Measurements from ENCODE around the gene MAGEF1.

Gene MAGEF1, protein sequence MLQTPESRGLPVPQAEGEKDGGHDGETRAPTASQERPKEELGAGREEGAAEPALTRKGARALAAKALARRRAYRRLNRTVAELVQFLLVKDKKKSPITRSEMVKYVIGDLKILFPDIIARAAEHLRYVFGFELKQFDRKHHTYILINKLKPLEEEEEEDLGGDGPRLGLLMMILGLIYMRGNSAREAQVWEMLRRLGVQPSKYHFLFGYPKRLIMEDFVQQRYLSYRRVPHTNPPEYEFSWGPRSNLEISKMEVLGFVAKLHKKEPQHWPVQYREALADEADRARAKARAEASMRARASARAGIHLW

DNA sequence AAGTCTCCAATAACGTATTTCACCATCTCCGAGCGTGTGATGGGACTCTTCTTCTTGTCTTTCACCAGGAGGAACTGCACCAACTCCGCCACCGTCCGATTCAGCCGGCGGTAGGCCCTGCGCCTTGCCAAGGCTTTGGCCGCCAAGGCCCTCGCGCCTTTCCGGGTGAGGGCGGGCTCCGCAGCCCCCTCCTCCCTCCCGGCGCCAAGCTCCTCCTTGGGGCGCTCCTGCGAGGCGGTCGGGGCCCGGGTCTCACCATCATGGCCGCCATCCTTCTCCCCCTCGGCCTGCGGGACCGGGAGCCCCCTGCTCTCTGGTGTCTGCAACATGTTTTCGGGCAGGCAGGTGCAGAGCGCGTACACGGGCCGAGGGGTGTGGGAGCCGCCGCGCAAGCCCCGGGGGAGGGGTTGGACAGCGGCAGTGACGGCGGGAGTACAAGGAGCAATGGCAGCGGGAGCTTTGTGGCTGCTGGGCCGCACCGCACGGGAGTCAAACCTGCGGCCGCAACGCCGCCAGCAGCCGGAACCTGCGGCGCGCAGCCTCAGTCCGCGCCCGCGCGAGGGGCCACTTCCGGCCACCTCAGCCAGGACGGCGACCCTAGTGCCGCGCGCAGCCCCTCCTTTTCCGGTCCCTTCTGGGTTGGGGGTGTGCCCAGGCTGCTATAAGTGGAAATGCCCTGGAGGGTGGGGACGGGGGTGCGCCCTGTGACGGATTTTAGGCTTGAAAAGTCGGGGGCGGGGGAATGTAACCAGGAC lies at the start of gene MAGEF1:
Gene MAGEF1 (minus strand): TSS at position 572 of the 755 bp plus-strand sequence. CDS start 243 bp downstream, at position 329.
- DNase-seq (ENCODE audit: low read depth in 2 of 2, low spot score in 1 of 2): peak; percentile 23 to 43

DNA sequence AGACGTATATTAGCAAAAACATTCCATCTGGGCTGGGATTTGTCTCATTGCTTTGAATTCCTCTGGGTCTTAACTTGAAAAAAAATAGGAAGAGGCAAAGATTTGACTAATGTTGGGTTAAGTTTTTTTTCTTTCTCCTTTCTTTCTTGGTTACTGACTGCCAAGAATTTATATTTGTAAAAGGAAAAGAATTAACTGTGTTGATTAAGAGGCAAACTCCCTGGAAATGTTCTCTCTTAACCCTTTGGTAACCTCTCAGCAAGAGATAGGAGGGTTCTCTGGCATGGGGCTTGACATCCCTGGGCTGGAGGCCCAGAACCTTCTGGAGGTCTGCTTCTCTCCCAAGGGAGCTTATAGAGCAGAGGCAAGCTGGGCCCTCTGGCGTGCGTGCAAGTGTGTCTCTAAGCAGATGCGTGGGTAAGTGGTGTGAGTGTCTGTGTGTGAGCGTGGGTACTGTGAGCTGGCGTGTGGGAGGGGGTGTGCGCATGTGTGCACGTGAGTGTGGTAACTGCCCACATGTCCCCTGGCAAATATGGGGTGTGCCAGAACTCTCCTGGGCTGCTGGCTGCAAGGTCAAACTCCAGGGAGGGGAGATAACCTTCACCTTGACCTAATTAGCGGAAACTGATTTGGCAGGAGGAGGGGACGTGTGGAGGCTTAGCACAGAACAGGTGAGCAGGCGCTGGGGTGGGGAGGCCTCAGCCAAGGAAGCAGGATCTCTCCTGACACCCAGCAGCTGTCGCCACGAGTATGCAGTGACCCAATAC lies 49.4 kb upstream of the MAGEF1 start:
- DNase-seq (ENCODE audit: low read depth in 2 of 2, low spot score in 1 of 2): no peak

DNA sequence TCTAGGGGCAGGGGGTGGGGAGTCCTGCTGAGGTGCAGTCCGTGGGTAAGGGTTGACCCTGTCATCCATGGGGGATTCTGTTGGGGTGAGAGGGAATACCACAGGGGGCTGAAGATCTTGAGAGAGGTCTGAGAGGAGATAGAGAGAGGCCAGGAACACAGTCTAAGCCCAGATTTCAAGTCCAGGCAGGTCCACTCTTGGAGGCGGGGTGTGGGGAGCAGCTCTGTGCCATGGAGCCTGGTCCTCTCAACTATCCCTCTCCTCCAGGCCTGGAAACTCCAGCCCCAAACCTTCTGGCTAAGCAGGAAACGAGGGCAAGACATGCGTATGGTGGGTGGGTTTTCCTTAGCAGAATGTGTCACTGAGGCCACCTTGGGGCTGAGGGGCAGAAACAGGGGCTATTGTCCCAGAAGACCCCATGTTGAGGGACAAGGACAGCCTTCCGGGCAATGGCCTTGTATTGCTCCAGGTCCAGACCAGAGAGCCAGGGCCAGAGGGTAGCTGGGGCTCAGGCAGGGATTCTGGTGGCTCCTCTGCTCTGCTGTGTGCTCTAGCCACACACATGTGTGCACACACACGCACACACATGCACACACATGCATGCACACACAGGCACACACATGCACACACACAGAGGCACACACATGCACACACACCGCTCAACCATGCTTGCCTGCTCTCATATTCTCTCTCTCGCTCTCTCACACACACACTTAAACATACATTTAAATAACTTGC lies 48.6 kb upstream of the MAGEF1 start:
- no peak for DNase-seq (ENCODE audit: low read depth in 2 of 2, low spot score in 1 of 2)

DNA sequence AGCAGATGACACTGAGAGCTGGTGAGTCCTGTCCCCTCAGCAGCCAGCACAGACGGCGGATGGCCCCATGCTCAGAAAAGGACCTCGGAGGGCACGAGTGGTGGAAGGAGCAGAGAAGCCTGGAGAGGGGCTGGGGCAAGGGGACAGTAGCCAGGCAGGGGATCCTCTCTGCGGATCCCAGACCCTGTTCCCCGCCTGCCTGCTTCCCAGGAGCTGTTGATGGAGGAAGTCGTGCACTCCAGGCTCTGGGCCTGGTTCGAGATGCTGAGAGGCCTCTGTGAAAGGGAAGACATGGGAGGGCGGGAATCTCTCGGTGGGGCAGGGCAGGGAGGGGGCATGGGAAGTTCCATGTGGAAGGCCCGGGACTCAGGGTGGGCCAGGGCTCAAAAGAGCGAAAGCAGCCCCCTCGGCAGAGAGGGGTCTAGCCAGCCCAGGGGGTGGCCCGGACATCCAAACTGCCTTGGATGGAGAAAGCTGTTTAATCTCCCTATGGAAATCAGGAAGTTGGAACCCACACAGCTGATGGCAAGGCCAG lies 47.9 kb upstream of the MAGEF1 start:
- no peak for DNase-seq (ENCODE audit: low read depth in 2 of 2, low spot score in 1 of 2)

DNA sequence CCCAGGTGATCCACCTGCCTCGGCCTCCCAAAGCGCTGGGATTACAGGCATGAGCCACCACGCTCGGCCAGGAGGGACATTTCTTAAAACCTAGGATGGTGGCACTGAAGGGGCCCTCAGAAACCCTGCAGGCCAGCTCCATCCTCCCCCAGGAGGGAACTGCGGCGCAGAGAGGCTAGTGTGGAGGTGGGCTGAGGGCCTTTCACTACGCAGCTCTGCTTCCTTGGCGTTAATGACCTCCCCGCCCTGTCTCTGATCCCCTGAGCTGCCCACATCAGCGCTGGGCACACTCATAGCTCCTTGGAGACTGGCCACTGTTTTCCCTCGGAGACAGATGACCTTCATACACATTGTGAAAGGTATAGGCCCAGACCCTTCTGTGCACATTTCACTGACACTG lies 46.2 kb upstream of the MAGEF1 start:
- no peak for DNase-seq (ENCODE audit: low read depth in 2 of 2, low spot score in 1 of 2)

DNA sequence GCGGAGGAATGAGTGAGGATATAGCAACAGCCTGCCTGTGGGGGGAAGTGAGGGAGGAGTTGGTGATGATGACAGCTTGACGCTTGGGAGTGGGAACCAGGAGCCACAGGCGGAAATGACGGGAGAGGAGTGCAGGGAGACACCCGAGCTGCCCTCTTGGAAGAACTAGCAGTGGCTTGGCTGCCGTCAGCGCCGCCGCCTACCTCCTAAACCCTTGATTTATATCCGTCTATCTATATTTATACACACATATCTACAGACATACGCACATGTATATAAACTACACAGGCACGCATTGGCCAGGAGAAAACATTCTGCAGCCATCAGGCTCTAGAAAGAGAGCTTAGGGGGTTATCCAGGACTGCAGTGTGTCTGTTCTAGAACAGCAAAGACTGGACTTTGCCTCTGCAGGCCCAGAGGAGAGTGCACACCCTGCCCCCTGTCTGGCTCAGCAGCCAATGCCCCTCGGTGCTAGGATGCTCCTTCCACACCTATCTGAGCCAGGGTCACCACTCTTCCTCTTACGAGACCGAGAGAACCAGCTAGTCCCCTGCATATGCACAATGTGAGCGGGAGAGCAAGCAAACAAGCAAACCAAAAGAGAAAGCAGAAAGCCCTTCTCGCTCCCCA lies 45.3 kb upstream of the MAGEF1 start:
- no peak for DNase-seq (ENCODE audit: low read depth in 2 of 2, low spot score in 1 of 2)

DNA sequence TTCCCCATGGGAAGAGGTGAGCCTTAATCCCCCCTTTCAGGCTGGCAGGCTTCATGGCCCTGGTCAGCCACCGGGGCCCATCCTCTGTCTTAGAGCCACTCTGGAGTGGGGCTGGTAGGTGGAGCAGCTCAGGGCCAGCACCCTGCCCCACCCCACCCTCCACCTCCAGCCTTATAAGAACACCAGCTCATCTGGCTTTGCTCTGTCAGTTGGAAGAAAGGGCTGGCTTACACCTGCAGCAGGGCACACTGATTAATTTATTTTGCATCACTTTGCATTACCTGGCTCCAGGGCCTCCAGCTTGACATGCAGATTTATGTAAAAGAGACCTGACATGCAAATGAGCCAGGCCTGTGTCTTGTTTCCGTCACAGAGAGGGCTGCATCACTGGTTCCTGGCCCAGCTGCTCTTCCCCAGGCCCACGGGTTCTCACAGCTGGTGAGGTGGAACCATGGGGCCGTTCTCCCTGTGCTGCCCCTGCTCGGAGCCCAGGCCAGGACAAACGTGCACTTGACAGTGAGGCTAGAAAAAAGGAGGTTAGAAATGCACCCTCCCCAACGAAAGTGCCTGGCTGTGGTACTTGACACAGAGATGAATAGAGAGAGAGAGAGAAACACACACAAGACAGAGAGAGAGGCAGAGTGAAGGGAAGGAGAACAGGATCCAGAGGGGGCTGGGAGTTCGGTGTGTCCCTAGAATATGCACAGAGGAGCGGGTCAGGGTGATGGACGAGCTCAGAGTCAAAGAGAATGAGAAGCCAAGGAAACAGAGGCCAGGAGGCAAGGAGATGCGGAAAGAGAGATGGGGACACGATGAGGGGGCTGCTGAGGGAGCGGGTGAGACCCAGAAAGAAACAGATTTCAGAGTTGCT lies 44.5 kb upstream of the MAGEF1 start:
- DNase-seq (ENCODE audit: low read depth in 2 of 2, low spot score in 1 of 2): no peak

DNA sequence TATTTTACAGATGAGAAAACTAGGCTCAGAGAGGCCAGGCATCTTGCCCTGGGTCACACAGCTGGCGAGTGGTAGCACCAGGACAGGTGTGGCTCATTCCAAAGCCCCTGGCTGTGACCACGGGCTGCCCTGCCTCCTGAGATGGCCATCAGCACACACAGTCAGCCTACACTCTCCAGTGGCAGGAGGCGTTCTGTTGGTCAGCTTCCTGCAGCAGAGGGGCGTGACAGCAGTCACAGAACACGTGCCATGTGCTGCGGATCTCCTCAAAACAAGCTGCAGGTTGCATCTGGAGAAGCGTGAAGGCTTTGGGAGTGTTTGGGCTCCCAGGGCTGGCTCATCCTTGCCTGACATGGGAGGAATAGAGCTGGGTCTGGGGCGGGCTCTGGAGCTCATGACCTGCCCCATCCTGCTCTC lies 43.5 kb upstream of the MAGEF1 start:
- DNase-seq (ENCODE audit: low read depth in 2 of 2, low spot score in 1 of 2): no peak

DNA sequence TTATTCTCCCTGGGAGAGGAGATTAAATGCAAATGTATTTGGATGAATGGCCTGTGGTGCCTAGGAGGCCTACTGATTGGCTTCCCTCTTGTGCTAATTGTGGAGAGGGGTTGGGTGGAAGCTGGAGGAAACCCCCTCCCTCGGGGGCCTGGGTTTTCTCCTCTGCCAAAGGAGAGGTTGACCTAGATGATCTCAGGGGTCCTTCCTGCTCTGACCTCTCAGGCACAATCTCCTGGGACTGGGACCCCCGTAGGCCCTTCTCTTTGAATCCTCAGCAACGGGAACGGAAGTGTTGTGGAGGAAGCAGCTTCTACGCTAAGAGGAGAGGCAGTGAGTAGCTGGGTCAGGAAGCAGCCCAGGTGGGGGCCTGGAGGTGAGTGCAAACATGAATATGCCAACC lies 40.5 kb upstream of the MAGEF1 start:
- DNase-seq (ENCODE audit: low read depth in 2 of 2, low spot score in 1 of 2): no peak

DNA sequence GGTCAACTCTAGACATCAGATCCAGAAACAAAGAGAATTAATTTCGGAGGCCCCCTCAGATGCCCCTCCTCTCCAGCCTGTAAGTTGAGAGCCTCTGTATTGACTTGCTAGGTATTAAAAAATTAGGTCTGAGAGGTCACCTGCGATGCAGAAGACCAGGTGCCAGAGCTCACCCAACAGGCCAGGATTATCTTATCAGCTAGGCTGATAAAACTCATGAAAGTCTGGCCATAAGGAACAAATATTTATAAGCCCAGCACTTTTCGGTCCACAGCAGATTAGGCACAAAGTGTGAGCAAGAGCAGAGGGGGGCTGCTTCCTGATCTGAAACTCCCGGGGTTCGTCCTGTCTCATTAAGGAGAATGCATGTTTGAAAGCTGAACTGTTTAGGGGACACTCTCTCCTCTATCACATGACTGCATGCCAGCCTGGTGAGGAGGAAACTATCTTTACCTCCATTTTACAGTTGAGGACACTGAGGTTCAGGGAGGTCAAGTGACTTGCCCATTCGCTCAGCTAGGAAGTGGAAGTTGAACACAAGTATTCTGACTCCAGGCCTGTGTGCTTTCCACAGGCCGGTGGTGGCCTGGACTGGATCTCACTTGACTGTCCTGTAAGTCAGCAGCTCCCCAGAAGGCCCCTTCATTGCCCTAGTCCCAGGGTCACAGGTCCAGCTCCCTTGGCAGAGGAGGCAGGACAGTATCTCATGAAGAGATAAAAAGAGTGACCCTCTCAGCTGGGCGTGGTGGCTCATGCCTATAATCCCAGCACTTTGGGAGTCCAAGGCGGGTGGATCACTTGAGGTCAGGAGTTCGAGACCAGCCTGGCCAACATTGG lies 39.6 kb upstream of the MAGEF1 start:
- no peak for DNase-seq (ENCODE audit: low read depth in 2 of 2, low spot score in 1 of 2)

DNA sequence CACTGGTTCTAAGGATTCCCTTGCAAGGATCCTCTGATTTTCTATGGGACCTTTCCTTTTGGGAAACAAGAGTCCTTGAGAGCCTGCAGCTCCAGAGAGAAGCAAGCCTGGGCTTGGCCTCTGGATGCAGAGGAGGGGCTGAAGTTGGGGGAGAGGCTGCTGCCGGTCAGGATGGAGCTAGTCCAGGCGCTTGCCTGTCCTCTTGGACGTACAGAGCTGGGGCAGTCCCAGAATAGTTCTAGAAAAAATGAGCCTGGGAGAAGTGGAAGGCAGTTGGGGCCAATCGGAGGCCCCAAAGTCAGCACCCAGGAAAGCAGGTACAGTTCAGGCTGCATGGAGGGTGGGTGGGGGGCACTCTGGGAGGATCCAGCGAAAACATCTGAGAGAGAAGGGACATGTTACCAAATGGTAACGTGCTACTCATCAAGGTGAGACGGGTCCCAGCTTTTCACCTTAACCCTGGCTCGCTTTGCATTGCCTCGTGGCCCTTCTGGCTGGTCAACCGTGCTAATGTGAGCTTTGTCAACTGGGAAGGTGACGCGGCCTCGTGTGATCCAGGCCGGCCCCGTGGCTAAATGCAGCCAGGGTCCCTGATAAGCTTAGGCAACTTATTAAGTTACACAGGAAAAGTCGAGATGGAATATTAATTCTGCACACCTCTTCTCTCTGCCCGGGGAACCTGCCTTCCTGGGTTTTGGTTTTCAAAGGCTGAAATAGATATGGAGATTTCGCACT lies 38.7 kb upstream of the MAGEF1 start:
- DNase-seq (ENCODE audit: low read depth in 2 of 2, low spot score in 1 of 2): no peak

DNA sequence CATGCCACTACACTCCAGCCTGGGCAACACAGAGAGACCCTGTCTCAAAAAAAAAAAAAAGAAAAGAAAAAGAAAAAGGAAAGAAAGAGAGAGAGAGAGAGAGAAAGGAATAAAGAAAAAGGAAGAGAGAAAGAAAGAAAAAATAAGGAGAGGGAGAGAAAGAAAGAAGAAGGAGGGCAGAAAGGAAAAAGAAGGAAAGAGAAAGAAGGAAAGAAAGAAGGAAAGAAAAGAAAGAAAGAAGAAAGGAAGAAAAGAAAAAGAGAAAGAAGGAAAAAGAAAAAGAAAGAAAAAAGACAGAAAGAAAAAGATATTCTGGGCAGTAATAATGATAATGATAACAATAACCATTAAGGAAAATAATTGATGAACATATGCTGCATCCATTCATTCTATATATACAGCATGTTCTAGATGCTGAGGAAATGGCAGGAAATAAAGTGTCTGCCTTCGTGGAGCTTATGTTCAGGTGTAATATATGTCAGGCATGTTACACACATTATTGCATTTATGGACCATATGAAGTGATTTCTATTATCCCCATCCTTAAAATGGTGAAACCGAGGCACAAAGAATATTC lies 37.4 kb upstream of the MAGEF1 start:
- no peak for DNase-seq (ENCODE audit: low read depth in 2 of 2, low spot score in 1 of 2)

DNA sequence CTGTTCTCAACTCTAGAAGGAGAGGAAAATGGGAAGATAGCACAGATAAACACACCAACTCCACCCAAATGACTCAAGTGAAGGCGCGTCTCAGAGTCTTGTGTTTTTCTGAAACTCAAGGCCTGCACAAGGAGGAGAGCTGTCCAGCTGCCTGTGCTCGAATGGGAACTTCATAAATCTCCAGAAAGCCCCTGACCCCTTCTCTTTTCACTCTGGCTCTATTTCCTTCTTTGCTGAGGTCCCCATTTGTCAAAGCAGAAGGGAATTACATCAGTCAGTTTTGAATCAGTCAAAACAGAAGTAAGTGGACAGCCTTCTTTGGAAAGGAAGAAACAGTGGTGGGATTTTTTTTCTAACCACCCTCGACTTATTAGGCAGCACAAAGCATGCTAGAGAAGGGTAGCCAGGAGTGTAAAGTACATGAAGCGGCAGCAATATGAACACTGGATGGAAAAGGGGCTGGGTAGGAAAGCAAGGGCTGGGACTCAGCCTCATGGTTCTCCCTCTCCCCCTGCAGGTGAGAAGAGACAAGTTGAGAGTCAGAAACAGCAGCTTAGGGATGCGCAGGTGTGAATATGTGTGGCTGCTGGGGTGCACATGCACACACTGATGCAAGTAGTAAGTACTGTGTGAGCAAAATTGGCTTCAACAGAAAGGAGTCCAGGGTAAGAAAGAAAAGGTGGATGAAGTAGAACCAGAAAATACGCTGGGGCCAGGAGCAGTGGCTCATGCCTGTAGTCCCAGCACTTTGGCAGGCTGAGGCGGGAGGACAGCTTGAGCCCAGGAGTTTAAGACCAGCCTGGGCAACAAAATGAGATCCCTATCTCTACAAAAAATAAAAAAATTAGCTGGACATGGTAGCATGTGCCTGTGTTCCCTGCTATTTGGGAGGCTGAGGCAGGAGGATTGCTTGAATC lies 36.6 kb upstream of the MAGEF1 start:
- DNase-seq (ENCODE audit: low read depth in 2 of 2, low spot score in 1 of 2): no peak

DNA sequence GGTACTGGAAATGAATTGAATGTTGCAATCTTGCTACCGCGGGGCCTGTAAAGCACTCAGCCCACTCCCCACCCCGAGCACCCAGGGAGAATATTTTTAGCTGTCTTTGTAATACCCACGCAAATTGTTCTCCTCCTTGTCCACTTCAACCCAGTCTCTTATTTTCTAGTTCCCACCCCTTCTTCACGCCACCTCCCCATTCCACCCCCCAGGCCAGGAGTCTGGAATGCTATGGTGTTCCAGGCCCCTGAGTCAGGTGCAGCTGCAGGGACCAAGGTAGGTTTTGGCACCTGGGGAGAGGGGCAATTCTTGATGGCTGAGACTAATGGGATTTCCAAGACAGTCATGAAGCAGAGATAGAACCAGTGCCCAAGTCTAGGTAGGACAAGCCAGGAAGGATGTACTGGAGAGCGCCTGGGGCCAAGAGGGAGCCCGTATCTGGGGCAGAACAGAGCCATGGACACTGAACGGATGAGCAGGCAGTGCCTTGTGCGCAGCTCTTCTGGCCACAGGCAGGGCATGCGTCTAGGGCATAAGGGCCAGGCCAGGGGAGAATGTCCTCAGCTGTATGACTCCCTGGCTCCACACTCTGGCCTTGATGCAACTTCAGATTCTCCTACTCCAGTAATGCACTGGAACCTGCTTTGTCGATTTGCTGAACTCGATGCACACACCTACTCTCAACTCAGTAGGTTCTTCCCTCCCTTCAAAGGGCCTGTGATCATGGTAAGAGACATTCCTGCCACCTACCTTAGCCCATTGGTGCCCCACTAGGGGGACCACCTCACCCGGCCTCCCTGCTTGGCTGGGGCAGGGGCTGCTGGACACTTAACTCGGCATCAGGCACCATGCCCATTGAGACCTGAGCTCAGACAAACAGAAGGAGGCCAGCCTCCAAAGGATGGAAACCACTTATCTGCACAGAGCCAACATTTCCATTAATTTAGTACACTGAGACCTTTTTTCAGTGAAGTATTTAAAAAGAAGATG lies 34.6 kb upstream of the MAGEF1 start:
- no peak for DNase-seq (ENCODE audit: low read depth in 2 of 2, low spot score in 1 of 2)

DNA sequence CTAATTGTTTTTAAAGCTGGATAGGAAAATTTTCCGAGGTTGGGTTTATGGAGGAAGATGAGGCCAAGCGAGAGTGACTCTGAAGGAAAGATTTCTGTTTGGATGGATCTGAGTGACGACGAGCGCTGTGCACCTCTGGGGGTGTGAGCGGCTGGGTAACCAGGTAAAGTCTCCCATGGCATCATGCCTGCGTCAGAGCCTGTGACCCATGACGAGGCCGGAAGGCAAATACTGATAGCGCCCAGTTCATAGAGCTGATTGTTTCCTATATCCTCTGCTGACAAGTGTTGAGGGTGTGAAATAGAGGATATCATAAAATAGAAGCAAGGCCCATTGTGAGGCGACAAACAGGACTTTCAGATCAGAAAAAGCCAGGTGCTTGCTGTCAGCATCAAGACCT lies 33.7 kb upstream of the MAGEF1 start:
- DNase-seq (ENCODE audit: low read depth in 2 of 2, low spot score in 1 of 2): no peak
